ENCODE measurements around the gene CUBN.

DNA sequence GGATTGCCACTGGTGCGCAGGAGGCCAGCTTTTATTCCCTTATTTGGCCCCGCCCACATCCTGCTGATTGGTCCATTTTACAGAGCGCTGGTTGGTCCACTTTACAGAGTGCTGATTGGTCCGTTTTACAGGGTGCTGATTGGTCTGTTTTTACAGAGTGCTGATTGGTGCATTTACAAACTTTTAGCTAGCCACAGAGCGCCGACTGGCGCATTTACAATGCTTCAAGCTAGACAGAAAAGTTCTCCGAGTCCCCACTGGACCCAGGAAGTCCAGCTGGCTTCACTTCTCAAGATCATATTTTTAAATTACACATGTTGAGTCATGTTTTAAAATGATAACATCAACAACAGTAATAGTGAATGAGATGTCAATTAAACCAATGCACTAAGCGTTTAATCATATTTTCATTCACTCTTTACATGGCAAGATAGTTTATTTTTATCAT lies 128.3 kb downstream of the CUBN start:
- TF ChIP-seq, protein P1, sequence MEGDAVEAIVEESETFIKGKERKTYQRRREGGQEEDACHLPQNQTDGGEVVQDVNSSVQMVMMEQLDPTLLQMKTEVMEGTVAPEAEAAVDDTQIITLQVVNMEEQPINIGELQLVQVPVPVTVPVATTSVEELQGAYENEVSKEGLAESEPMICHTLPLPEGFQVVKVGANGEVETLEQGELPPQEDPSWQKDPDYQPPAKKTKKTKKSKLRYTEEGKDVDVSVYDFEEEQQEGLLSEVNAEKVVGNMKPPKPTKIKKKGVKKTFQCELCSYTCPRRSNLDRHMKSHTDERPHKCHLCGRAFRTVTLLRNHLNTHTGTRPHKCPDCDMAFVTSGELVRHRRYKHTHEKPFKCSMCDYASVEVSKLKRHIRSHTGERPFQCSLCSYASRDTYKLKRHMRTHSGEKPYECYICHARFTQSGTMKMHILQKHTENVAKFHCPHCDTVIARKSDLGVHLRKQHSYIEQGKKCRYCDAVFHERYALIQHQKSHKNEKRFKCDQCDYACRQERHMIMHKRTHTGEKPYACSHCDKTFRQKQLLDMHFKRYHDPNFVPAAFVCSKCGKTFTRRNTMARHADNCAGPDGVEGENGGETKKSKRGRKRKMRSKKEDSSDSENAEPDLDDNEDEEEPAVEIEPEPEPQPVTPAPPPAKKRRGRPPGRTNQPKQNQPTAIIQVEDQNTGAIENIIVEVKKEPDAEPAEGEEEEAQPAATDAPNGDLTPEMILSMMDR (IDR thresholded peaks at IDR 0.05; ENCODE audit: low read depth, low read length), result no peak
- TF ChIP-seq POLR2A (IDR thresholded peaks at IDR 0.05; ENCODE audit: extremely low read depth, insufficient read length) (no peak), MYC (IDR thresholded peaks at IDR 0.05; ENCODE audit: low read depth, low read length) (no peak)
- TF ChIP-seq, protein P2, sequence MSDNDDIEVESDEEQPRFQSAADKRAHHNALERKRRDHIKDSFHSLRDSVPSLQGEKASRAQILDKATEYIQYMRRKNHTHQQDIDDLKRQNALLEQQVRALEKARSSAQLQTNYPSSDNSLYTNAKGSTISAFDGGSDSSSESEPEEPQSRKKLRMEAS (IDR thresholded peaks at IDR 0.05; ENCODE audit: low read depth, low read length), result no peak
